PC-3 (cell line): ENCODE data around the gene DCAF4. TPM values are rescaled to one million over a fixed set of nuclear protein-coding genes. Genes with fewer than 3 reads are reported as not detected.

ENCODE experiments used
- ATAC-seq: fragments of 200-7000 bp; cut with Tn5 transposase; 2 replicates; pipeline ENCODE4 v1.9.1; 2020; ENCODE audit warnings: mild to moderate bottlenecking, moderate library complexity
- BruUV-seq: library from RNA; stranded (reverse); fragments of 400-500 nt; replicated peaks from 2 replicates; lab custom pipeline; 2021; lab: Mats Ljungman, UMichigan
- CTCF ChIA-PET: fragments of 300-600 bp; sonication (Branson Sonifier 250); formaldehyde crosslinking; loops from one replicate; lab custom pipeline; 2022; ENCODE audit warnings: antibody characterized with exemption; lab: Charles Lee
- POLR2A ChIA-PET: fragments of 300-600 bp; sonication (Branson Sonifier 250); formaldehyde crosslinking; loops from one replicate; lab custom pipeline; 2022; ENCODE audit warnings: antibody characterized with exemption; ENCODE audit not compliant: unreplicated experiment; lab: Charles Lee
- DNase-seq: peaks from one replicate; pipeline ENCODE4 v3.0.0-alpha.2; 2015
- H2AFZ ChIP-seq: fragments of 300-600 bp; sonication (generic); 2 replicates; pipeline ENCODE4 v1.6.0; 2016; ENCODE audit warnings: antibody characterized with exemption, low read length
- H3F3A ChIP-seq: fragments of 300-600 bp; sonication (generic); one replicate; pipeline ENCODE4 v1.6.0; 2017; ENCODE audit warnings: antibody characterized with exemption, low read length, control low read depth, mild to moderate bottlenecking; ENCODE audit not compliant: unreplicated experiment
- H3K27ac ChIP-seq: fragments of 300-600 bp; sonication (generic); 2 replicates; pipeline ENCODE4 v1.5.1; 2016; ENCODE audit warnings: mild to moderate bottlenecking, low read length
- H3K27me3 ChIP-seq: fragments of 300-600 bp; sonication (generic); 2 replicates; pipeline ENCODE4 v1.6.1; 2016; ENCODE audit warnings: low read length, mixed read lengths
- H3K36me3 ChIP-seq: fragments of 300-600 bp; sonication (generic); 2 replicates; pipeline ENCODE4 v1.6.1; 2016; ENCODE audit warnings: low read depth, mixed run types, low read length, mixed read lengths
- H3K4me1 ChIP-seq: fragments of 300-600 bp; sonication (generic); 2 replicates; pipeline ENCODE4 v1.5.1; 2016; ENCODE audit warnings: low read length; ENCODE audit not compliant: insufficient read depth
- H3K4me2 ChIP-seq: fragments of 300-600 bp; sonication (generic); 2 replicates; pipeline ENCODE4 v1.6.0; 2016; ENCODE audit warnings: low read length
- H3K4me3 ChIP-seq: fragments of 300-600 bp; sonication (generic); 2 replicates; pipeline ENCODE4 v1.5.1; 2016; ENCODE audit warnings: mild to moderate bottlenecking, low read length, mixed read lengths
- H3K79me2 ChIP-seq: fragments of 300-600 bp; sonication (generic); 2 replicates; pipeline ENCODE4 v1.6.1; 2017; ENCODE audit warnings: low read length, mixed read lengths
- H3K9ac ChIP-seq: fragments of 300-600 bp; sonication (generic); 2 replicates; pipeline ENCODE4 v1.6.0; 2016; ENCODE audit warnings: mild to moderate bottlenecking, low read length
- H3K9me2 ChIP-seq: fragments of 300-600 bp; sonication (generic); replicated peaks from 2 replicates; pipeline ENCODE4 v1.6.1; 2016; ENCODE audit warnings: mixed run types, low read length, mixed read lengths
- H3K9me3 ChIP-seq: fragments of 300-600 bp; sonication (generic); 2 replicates; pipeline ENCODE4 v1.6.1; 2016; ENCODE audit warnings: low read length, mixed read lengths
- H4K20me1 ChIP-seq: fragments of 300-600 bp; sonication (generic); 2 replicates; pipeline ENCODE4 v1.6.1; 2016; ENCODE audit warnings: low read length, mixed read lengths
- CTCF ChIP-seq: fragments of 300-600 bp; sonication (generic); conservative IDR thresholded peaks from 2 replicates; pipeline ENCODE4 v1.5.1; 2017; ENCODE audit warnings: antibody characterized with exemption, low read depth, mild to moderate bottlenecking, low read length
- EZH2 ChIP-seq: fragments of 300-600 bp; sonication (generic); IDR thresholded peaks from one replicate; pipeline ENCODE4 v1.6.1; 2017; ENCODE audit warnings: antibody characterized with exemption, mild to moderate bottlenecking, low read length; ENCODE audit not compliant: unreplicated experiment
- EZH2phosphoT487 ChIP-seq: fragments of 300-600 bp; sonication (generic); IDR thresholded peaks from 2 replicates; pipeline ENCODE4 v1.6.1; 2018; ENCODE audit warnings: mild to moderate bottlenecking, antibody characterized with exemption, low read length, borderline replicate concordance
- intact Hi-C: fragments of 100-400 bp; cut with micrococcal nuclease; formaldehyde crosslinking; loops from 2 replicates; pipeline ENCODE4 v1.9.0; 2023
- total RNA-seq: library from RNA; depleted of rRNA; stranded (reverse); fragments of >200 nt; gene quantifications from 2 replicates; pipeline ENCODE4 v1.2.3, GENCODE V29; 2014

DCAF4 gene
- total RNA-seq, 1 experiment from 2014 or later, result 55.8 TPM

GRCh38 chr14:72909163-72909562, 17.1 kb upstream of the DCAF4 start:
- TF ChIP-seq EZH2phosphoT487, result no peak
- TF ChIP-seq EZH2, result no peak
- no peak for TF ChIP-seq CTCF
- Histone ChIP-seq H3K36me3 (no peaks in the 10 kb centered on the region), H3K4me3 (no peak overlapping the region), H3F3A (no peaks in the 10 kb centered on the region), H3K79me2 (no peaks in the 10 kb centered on the region), H3K27ac (no peak overlapping the region), H3K27me3 (no peaks in the 10 kb centered on the region), H4K20me1 (no peaks in the 10 kb centered on the region), H3K4me2 (no peak overlapping the region), H3K4me1 (peaks cover 31% of the 10 kb centered on the region), H2AFZ (no peak overlapping the region), H3K9me2 (no peaks in the 10 kb centered on the region), H3K9me3 (no peaks in the 10 kb centered on the region), H3K9ac (no peak overlapping the region)
- ATAC-seq, result peak; percentile 4; the same call in 1 of the 2 replicates
- intact Hi-C loops, result loop anchor here (5.0 kb wide), 1 partner anchor 272 kb away; no protein-coding TSS in a partner anchor
- no TSS peak for BruUV-seq
- no peak for DNase-seq
- CTCF ChIA-PET, result interaction anchor here (0.8 to 1.5 kb wide), 2 partner anchors 39 to 395 kb away, joined by 4 to 8 read pairs; no protein-coding TSS in a partner anchor
- POLR2A ChIA-PET, result interaction anchor here (0.6 to 0.7 kb wide), 2 partner anchors 50 to 149 kb away, joined by 4 to 6 read pairs; partner anchors contain the start of gene RBM25

- Histone ChIP-seq H3K27ac (no peak overlapping the region), H4K20me1 (no peaks in the 10 kb centered on the region), H3K27me3 (no peaks in the 10 kb centered on the region), H3K4me2 (no peak overlapping the region), H3K4me1 (peaks cover 13% of the 10 kb centered on the region), H3F3A (no peaks in the 10 kb centered on the region), H3K36me3 (no peaks in the 10 kb centered on the region), H3K9me2 (no peaks in the 10 kb centered on the region), H2AFZ (no peak overlapping the region), H3K9ac (no peak overlapping the region), H3K9me3 (no peaks in the 10 kb centered on the region), H3K79me2 (no peaks in the 10 kb centered on the region), H3K4me3 (no peak overlapping the region)
- ATAC-seq, result no peak
- ChIA-PET CTCF (no interaction called here), POLR2A (interaction anchor here (0.7 kb wide), 1 partner anchor 20 kb away, joined by 21 read pairs; no protein-coding TSS in a partner anchor)
- intact Hi-C loops, result loop anchor here (10.0 kb wide), 1 partner anchor 671 kb away; no protein-coding TSS in a partner anchor
- no TSS peak for BruUV-seq
- no peak for DNase-seq
- TF ChIP-seq EZH2 (no peak), CTCF (no peak), EZH2phosphoT487 (no peak)
Measured at GRCh38 chr14:72913809-72914208, 12.5 kb upstream of the DCAF4 start.

- no peaks in the 10 kb centered on the region for H4K20me1 ChIP-seq
- intact Hi-C loops, result loop anchor here (10.0 kb wide), 1 partner anchor 669 kb away; no protein-coding TSS in a partner anchor
- peaks cover 13% of the 10 kb centered on the region for H3K4me1 ChIP-seq
- peak; percentile 85 for DNase-seq
- TF ChIP-seq EZH2phosphoT487 (no peak), EZH2 (no peak), CTCF (no peak)
- BruUV-seq, result no TSS peak
- H3K36me3 ChIP-seq, result no peaks in the 10 kb centered on the region
- H3F3A ChIP-seq, result no peaks in the 10 kb centered on the region
- no peaks in the 10 kb centered on the region for H3K9me2 ChIP-seq
- H3K4me2 ChIP-seq, result peak overlapping the region; percentile 29
- ChIA-PET CTCF (no interaction called here), POLR2A (interaction anchor here (0.6 kb wide), 1 partner anchor 109 kb away, joined by 9 read pairs; no protein-coding TSS in a partner anchor)
- ATAC-seq, result peak; percentile 97
- no peak overlapping the region for H3K4me3 ChIP-seq
- 0 out of 2 replicates have a peak overlapping the region, but pooled peaks have one; percentile 9 for H3K27ac ChIP-seq
- H3K79me2 ChIP-seq, result no peaks in the 10 kb centered on the region
- no peaks in the 10 kb centered on the region for H3K27me3 ChIP-seq
- peak overlapping the region; percentile 1; the same call in 1 of the 2 replicates for H2AFZ ChIP-seq
- no peaks in the 10 kb centered on the region for H3K9me3 ChIP-seq
- H3K9ac ChIP-seq, result no peak overlapping the region
Measured at GRCh38 chr14:72916174-72916573, 10.1 kb upstream of the DCAF4 start.
